ENCODE measurements around the gene TCL1B.

The TCL1B gene

GRCh38 chr14:95651821-95652583, 34.2 kb upstream of the TCL1B start:
- peak overlapping the region; percentile 75 for H3K27ac ChIP-seq (ENCODE audit: low read depth, low read length)
- H3K4me2 ChIP-seq (ENCODE audit: low read depth, low read length, poor library complexity, severe bottlenecking) = peak overlapping the region; percentile 47
- no peaks in the 10 kb centered on the region for H3K9me3 ChIP-seq (ENCODE audit: insufficient read depth, low read length)
- H3K36me3 ChIP-seq (ENCODE audit: low read length) = no peaks in the 10 kb centered on the region
- peak overlapping the region; percentile 3 for H2AFZ ChIP-seq (ENCODE audit: low read depth, low read length, severe bottlenecking)
- H3K9me2 ChIP-seq (replicated peaks; ENCODE audit: insufficient read depth, low read length) = no peaks in the 10 kb centered on the region
- TF ChIP-seq EZH2phosphoT487 (conservative IDR thresholded peaks at IDR 0.05; ENCODE audit: low read length) = no peak
- no peak for TF ChIP-seq CTCF (IDR thresholded peaks at IDR 0.05; ENCODE audit: insufficient read depth, low read length, poor library complexity, severe bottlenecking)
- no peaks in the 10 kb centered on the region for H3K79me2 ChIP-seq (ENCODE audit: insufficient read depth, low read length)
- peak overlapping the region; percentile 42 for H3K9ac ChIP-seq (ENCODE audit: low read length)
- no peaks in the 10 kb centered on the region for H3K27me3 ChIP-seq (ENCODE audit: low read length)
- H3F3A ChIP-seq (ENCODE audit: insufficient read depth) = peaks cover 26% of the 10 kb centered on the region
- H3K4me3 ChIP-seq (ENCODE audit: insufficient read depth, low read length, poor library complexity, severe bottlenecking) = peak overlapping the region; percentile 12
- H4K20me1 ChIP-seq (ENCODE audit: low read depth, low read length) = no peaks in the 10 kb centered on the region

GRCh38 chr14:95652690-95653089, 33.5 kb upstream of the TCL1B start:
- Histone ChIP-seq H3K9me3 (ENCODE audit: insufficient read depth, low read length) (no peaks in the 10 kb centered on the region), H2AFZ (ENCODE audit: low read depth, low read length, severe bottlenecking) (peak overlapping the region; percentile 3), H3F3A (ENCODE audit: insufficient read depth) (peaks cover 33% of the 10 kb centered on the region), H3K9ac (ENCODE audit: low read length) (peak overlapping the region; percentile 42), H3K27ac (ENCODE audit: low read depth, low read length) (peak overlapping the region; percentile 75), H3K4me2 (ENCODE audit: low read depth, low read length, poor library complexity, severe bottlenecking) (peak overlapping the region; percentile 47), H4K20me1 (ENCODE audit: low read depth, low read length) (no peaks in the 10 kb centered on the region), H3K27me3 (ENCODE audit: low read length) (no peaks in the 10 kb centered on the region), H3K9me2 (replicated peaks; ENCODE audit: insufficient read depth, low read length) (no peaks in the 10 kb centered on the region), H3K36me3 (ENCODE audit: low read length) (no peaks in the 10 kb centered on the region), H3K4me3 (ENCODE audit: insufficient read depth, low read length, poor library complexity, severe bottlenecking) (peak overlapping the region; percentile 12), H3K79me2 (ENCODE audit: insufficient read depth, low read length) (no peaks in the 10 kb centered on the region)
- no peak for TF ChIP-seq CTCF (IDR thresholded peaks at IDR 0.05; ENCODE audit: insufficient read depth, low read length, poor library complexity, severe bottlenecking)
- no peak for TF ChIP-seq EZH2phosphoT487 (conservative IDR thresholded peaks at IDR 0.05; ENCODE audit: low read length)

- no peaks in the 10 kb centered on the region for H4K20me1 ChIP-seq (ENCODE audit: low read depth, low read length)
- H3K36me3 ChIP-seq (ENCODE audit: low read length) = no peaks in the 10 kb centered on the region
- no peak overlapping the region for H3K9ac ChIP-seq (ENCODE audit: low read length)
- H3K4me2 ChIP-seq (ENCODE audit: low read depth, low read length, poor library complexity, severe bottlenecking) = no peak overlapping the region
- H3K27me3 ChIP-seq (ENCODE audit: low read length) = no peaks in the 10 kb centered on the region
- no peak overlapping the region for H2AFZ ChIP-seq (ENCODE audit: low read depth, low read length, severe bottlenecking)
- H3K9me2 ChIP-seq (replicated peaks; ENCODE audit: insufficient read depth, low read length) = no peaks in the 10 kb centered on the region
- no peaks in the 10 kb centered on the region for H3K9me3 ChIP-seq (ENCODE audit: insufficient read depth, low read length)
- TF ChIP-seq EZH2phosphoT487 (conservative IDR thresholded peaks at IDR 0.05; ENCODE audit: low read length) = no peak
- no peak for TF ChIP-seq CTCF (IDR thresholded peaks at IDR 0.05; ENCODE audit: insufficient read depth, low read length, poor library complexity, severe bottlenecking)
- no peak overlapping the region for H3K4me3 ChIP-seq (ENCODE audit: insufficient read depth, low read length, poor library complexity, severe bottlenecking)
- peak overlapping the region; percentile 67 for H3K27ac ChIP-seq (ENCODE audit: low read depth, low read length)
- peaks cover 33% of the 10 kb centered on the region for H3F3A ChIP-seq (ENCODE audit: insufficient read depth)
- H3K79me2 ChIP-seq (ENCODE audit: insufficient read depth, low read length) = no peaks in the 10 kb centered on the region
These were observed 30.8 kb upstream of the TCL1B start for GRCh38 chr14:95655461-95655860.
